Mesothelial cell of epicardium (in vitro differentiated cells): ENCODE measurements around the gene HTR2C. TPM values are rescaled to one million over a fixed set of nuclear protein-coding genes. Genes with fewer than 3 reads are reported as not detected.

Experiments used
- DNase-seq, 2 experiments: peaks; one replicate each; pipeline ENCODE4 v3.0.0; 2021; ENCODE audit warnings: low spot score in 2 of 2; ENCODE audit not compliant: unreplicated experiment in 2 of 2
- H3K27ac Mint-ChIP-seq: 2 replicates; pipeline ENCODE4 v1.8.0; 2021; ENCODE audit warnings: mixed read lengths
- H3K27me3 Mint-ChIP-seq: 2 replicates; pipeline ENCODE4 v1.8.0; 2021; ENCODE audit warnings: low read depth, mixed read lengths
- H3K36me3 Mint-ChIP-seq: 2 replicates; pipeline ENCODE4 v1.8.0; 2021; ENCODE audit warnings: mixed read lengths
- H3K4me1 Mint-ChIP-seq: 2 replicates; pipeline ENCODE4 v1.8.0; 2021; ENCODE audit warnings: mixed read lengths
- H3K4me3 Mint-ChIP-seq: 2 replicates; pipeline ENCODE4 v1.8.0; 2021; ENCODE audit warnings: mild to moderate bottlenecking, moderate library complexity, mixed read lengths
- H3K9me3 Mint-ChIP-seq: 2 replicates; pipeline ENCODE4 v1.8.0; 2021; ENCODE audit warnings: mixed read lengths
- CTCF ChIP-seq: fragments of 200-600 bp; sonication (generic); IDR thresholded peaks from one replicate; pipeline ENCODE4 v1.5.0; 2021; ENCODE audit warnings: antibody characterized with exemption; ENCODE audit not compliant: unreplicated experiment
- total RNA-seq: library from RNA; stranded (reverse); gene quantifications from 3 replicates; pipeline ENCODE4 v1.2.1, GENCODE V29; 2021

Gene HTR2C
- total RNA-seq, 1 donor from 2014 or later = 1.1 TPM

GRCh38 chrX:114611018-114611619, 27.2 kb downstream of the HTR2C start:
- H3K27me3 Mint-ChIP-seq = peaks cover 21% of the 10 kb centered on the region
- no peaks in the 10 kb centered on the region for H3K9me3 Mint-ChIP-seq
- H3K36me3 Mint-ChIP-seq = no peaks in the 10 kb centered on the region
- DNase-seq = peak in 1 of 2 experiments; percentile 51
- H3K4me3 Mint-ChIP-seq = no peak overlapping the region
- TF ChIP-seq CTCF = peak; percentile 95
- no peaks in the 10 kb centered on the region for H3K4me1 Mint-ChIP-seq
- no peak overlapping the region for H3K27ac Mint-ChIP-seq

- H3K27me3 Mint-ChIP-seq = no peaks in the 10 kb centered on the region
- DNase-seq = no peak
- no peak overlapping the region for H3K27ac Mint-ChIP-seq
- H3K9me3 Mint-ChIP-seq = no peaks in the 10 kb centered on the region
- no peak overlapping the region for H3K4me3 Mint-ChIP-seq
- no peaks in the 10 kb centered on the region for H3K36me3 Mint-ChIP-seq
- no peaks in the 10 kb centered on the region for H3K4me1 Mint-ChIP-seq
- TF ChIP-seq CTCF = no peak
Observed at GRCh38 chrX:114615765-114616164, 31.9 kb downstream of the HTR2C start.

GRCh38 chrX:114619874-114620273, 36.0 kb downstream of the HTR2C start:
- H3K36me3 Mint-ChIP-seq = no peaks in the 10 kb centered on the region
- peak; percentile 75 for TF ChIP-seq CTCF
- H3K4me1 Mint-ChIP-seq = no peaks in the 10 kb centered on the region
- no peaks in the 10 kb centered on the region for H3K9me3 Mint-ChIP-seq
- no peak for DNase-seq
- H3K27me3 Mint-ChIP-seq = peaks cover under 1% of the 10 kb centered on the region
- H3K27ac Mint-ChIP-seq = no peak overlapping the region
- H3K4me3 Mint-ChIP-seq = no peak overlapping the region

- Mint-ChIP-seq H3K27ac (no peak overlapping the region), H3K9me3 (peaks cover 3% of the 10 kb centered on the region), H3K36me3 (no peaks in the 10 kb centered on the region), H3K4me1 (no peaks in the 10 kb centered on the region), H3K4me3 (no peak overlapping the region), H3K27me3 (peaks cover 1% of the 10 kb centered on the region)
- peak; percentile 75 for TF ChIP-seq CTCF
- no peak for DNase-seq
Observed at GRCh38 chrX:114626323-114626722, 42.4 kb downstream of the HTR2C start.

- Mint-ChIP-seq H3K36me3 (no peaks in the 10 kb centered on the region), H3K27me3 (no peaks in the 10 kb centered on the region), H3K4me1 (no peaks in the 10 kb centered on the region), H3K9me3 (no peaks in the 10 kb centered on the region), H3K27ac (no peak overlapping the region), H3K4me3 (no peak overlapping the region)
- no peak for TF ChIP-seq CTCF
- no peak for DNase-seq
Observed at GRCh38 chrX:114635986-114636385, 52.1 kb downstream of the HTR2C start.

- no peak for DNase-seq
- Mint-ChIP-seq H3K4me3 (no peak overlapping the region), H3K4me1 (peaks cover 2% of the 10 kb centered on the region), H3K27me3 (peaks cover 2% of the 10 kb centered on the region), H3K27ac (no peak overlapping the region), H3K36me3 (no peaks in the 10 kb centered on the region), H3K9me3 (no peaks in the 10 kb centered on the region)
- no peak for TF ChIP-seq CTCF
Observed at GRCh38 chrX:114650351-114650750, 66.5 kb downstream of the HTR2C start.
